ENCODE results near the gene PARP12.

PARP12 gene

DNA sequence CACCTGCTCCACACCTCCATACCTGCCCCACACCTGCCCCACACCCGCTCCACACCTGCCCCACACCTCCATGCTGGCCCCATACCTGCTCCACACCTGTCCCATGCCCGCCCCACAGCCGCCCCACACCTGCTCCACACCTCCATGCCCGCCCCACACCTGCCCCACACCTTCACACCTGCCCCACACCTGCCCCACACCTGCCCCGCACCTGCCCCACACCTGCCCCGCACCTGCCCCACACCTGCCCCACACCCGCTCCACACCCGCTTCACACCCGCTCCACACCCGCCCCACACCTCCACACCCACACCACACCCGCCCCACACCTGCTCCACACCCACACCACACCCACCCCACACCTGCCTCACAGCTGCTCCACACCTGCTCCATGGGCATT is 53.0 kb downstream of the PARP12 start (continued):
- TF ChIP-seq, protein P1, sequence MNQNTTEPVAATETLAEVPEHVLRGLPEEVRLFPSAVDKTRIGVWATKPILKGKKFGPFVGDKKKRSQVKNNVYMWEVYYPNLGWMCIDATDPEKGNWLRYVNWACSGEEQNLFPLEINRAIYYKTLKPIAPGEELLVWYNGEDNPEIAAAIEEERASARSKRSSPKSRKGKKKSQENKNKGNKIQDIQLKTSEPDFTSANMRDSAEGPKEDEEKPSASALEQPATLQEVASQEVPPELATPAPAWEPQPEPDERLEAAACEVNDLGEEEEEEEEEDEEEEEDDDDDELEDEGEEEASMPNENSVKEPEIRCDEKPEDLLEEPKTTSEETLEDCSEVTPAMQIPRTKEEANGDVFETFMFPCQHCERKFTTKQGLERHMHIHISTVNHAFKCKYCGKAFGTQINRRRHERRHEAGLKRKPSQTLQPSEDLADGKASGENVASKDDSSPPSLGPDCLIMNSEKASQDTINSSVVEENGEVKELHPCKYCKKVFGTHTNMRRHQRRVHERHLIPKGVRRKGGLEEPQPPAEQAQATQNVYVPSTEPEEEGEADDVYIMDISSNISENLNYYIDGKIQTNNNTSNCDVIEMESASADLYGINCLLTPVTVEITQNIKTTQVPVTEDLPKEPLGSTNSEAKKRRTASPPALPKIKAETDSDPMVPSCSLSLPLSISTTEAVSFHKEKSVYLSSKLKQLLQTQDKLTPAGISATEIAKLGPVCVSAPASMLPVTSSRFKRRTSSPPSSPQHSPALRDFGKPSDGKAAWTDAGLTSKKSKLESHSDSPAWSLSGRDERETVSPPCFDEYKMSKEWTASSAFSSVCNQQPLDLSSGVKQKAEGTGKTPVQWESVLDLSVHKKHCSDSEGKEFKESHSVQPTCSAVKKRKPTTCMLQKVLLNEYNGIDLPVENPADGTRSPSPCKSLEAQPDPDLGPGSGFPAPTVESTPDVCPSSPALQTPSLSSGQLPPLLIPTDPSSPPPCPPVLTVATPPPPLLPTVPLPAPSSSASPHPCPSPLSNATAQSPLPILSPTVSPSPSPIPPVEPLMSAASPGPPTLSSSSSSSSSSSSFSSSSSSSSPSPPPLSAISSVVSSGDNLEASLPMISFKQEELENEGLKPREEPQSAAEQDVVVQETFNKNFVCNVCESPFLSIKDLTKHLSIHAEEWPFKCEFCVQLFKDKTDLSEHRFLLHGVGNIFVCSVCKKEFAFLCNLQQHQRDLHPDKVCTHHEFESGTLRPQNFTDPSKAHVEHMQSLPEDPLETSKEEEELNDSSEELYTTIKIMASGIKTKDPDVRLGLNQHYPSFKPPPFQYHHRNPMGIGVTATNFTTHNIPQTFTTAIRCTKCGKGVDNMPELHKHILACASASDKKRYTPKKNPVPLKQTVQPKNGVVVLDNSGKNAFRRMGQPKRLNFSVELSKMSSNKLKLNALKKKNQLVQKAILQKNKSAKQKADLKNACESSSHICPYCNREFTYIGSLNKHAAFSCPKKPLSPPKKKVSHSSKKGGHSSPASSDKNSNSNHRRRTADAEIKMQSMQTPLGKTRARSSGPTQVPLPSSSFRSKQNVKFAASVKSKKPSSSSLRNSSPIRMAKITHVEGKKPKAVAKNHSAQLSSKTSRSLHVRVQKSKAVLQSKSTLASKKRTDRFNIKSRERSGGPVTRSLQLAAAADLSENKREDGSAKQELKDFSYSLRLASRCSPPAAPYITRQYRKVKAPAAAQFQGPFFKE (tag by site-specific recombination; IDR thresholded peaks at IDR 0.05; ENCODE audit: borderline replicate concordance): no peak
- TF ChIP-seq ZNF114 (tag by site-specific recombination; IDR thresholded peaks at IDR 0.05) (no peak), WT1 (tag by site-specific recombination; IDR thresholded peaks at IDR 0.05) (no peak), ZEB2 (tag by site-specific recombination; IDR thresholded peaks at IDR 0.05) (peak; percentile 83), ZNF223 (tag by site-specific recombination; IDR thresholded peaks at IDR 0.05) (no peak), TCF7L2 (IDR thresholded peaks at IDR 0.05; ENCODE audit: borderline replicate concordance, low read depth, low read length) (no peak), ZNF175 (tag by site-specific recombination; IDR thresholded peaks at IDR 0.05) (no peak), ZNF529 (tag by site-specific recombination; IDR thresholded peaks at IDR 0.05; ENCODE audit: insufficient replicate concordance) (no peak), ZNF571 (tag by site-specific recombination; IDR thresholded peaks at IDR 0.05) (no peak), ZNF354C (tag by site-specific recombination; IDR thresholded peaks at IDR 0.05; ENCODE audit: borderline replicate concordance, low read depth) (no peak)
- TF ChIP-seq, protein P2, sequence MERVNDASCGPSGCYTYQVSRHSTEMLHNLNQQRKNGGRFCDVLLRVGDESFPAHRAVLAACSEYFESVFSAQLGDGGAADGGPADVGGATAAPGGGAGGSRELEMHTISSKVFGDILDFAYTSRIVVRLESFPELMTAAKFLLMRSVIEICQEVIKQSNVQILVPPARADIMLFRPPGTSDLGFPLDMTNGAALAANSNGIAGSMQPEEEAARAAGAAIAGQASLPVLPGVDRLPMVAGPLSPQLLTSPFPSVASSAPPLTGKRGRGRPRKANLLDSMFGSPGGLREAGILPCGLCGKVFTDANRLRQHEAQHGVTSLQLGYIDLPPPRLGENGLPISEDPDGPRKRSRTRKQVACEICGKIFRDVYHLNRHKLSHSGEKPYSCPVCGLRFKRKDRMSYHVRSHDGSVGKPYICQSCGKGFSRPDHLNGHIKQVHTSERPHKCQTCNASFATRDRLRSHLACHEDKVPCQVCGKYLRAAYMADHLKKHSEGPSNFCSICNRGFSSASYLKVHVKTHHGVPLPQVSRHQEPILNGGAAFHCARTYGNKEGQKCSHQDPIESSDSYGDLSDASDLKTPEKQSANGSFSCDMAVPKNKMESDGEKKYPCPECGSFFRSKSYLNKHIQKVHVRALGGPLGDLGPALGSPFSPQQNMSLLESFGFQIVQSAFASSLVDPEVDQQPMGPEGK (tag by site-specific recombination; IDR thresholded peaks at IDR 0.05): no peak
- TF ChIP-seq, protein P3, sequence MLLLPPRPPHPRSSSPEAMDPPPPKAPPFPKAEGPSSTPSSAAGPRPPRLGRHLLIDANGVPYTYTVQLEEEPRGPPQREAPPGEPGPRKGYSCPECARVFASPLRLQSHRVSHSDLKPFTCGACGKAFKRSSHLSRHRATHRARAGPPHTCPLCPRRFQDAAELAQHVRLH (tag by site-specific recombination; IDR thresholded peaks at IDR 0.05): no peak

DNA sequence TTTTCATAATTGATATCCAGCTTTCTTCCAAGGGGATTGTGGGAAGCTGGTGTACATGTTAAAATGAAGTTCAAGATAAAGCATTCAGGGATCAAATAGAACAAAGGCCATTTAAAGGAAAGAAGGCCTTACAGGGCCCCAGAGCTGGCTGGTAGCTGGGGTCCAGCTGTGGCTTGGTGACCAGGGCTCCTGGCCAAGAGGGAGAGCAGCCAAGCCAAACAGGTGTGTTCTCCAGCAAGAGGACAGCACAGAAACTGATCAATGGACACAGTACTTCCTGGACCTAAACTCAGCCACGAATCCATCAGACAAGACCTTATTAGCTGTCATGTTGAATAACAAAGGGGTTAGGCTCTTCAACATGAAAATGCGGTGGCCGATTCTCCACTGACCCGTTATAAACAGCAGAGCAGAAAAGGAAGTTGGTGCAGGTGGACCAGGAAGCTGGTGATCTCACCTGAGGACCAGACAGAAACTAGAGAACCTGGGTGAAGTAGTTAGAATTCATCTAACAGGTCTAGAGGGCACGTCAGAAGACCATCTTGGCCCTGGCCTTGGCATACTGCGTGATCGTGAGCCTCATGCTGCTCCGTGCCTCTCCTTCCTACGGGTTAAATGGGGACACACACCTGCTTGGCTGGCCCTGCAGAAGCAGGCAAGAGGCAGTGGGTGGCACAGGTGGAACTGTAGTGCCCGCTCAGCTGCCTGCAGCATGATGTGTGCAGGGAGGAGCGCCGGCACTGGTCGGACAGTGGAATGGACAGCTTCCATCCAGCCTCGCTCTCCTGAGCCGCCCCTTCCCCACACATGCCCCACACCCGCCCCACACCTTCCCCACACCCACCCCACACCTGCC is 53.8 kb downstream of the PARP12 start:
- no peaks in the 10 kb centered on the region for H3K9me3 ChIP-seq (ENCODE audit: control insufficient read depth, insufficient read depth, low read depth, low read length)
- ChIA-PET POLR2A (no interaction called here), CTCF (interaction anchor here (0.8 kb wide), 1 partner anchor 9 kb away, joined by 4 read pairs; no protein-coding TSS in a partner anchor)
- no peak for TF ChIP-seq ZNF626 (tag by site-specific recombination; IDR thresholded peaks at IDR 0.05)
- TF ChIP-seq, protein P4, sequence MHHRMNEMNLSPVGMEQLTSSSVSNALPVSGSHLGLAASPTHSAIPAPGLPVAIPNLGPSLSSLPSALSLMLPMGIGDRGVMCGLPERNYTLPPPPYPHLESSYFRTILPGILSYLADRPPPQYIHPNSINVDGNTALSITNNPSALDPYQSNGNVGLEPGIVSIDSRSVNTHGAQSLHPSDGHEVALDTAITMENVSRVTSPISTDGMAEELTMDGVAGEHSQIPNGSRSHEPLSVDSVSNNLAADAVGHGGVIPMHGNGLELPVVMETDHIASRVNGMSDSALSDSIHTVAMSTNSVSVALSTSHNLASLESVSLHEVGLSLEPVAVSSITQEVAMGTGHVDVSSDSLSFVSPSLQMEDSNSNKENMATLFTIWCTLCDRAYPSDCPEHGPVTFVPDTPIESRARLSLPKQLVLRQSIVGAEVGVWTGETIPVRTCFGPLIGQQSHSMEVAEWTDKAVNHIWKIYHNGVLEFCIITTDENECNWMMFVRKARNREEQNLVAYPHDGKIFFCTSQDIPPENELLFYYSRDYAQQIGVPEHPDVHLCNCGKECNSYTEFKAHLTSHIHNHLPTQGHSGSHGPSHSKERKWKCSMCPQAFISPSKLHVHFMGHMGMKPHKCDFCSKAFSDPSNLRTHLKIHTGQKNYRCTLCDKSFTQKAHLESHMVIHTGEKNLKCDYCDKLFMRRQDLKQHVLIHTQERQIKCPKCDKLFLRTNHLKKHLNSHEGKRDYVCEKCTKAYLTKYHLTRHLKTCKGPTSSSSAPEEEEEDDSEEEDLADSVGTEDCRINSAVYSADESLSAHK (tag by site-specific recombination; IDR thresholded peaks at IDR 0.05): no peak
- no peak for TF ChIP-seq ZNF621 (tag by site-specific recombination; IDR thresholded peaks at IDR 0.05)
- TF ChIP-seq, protein P5, sequence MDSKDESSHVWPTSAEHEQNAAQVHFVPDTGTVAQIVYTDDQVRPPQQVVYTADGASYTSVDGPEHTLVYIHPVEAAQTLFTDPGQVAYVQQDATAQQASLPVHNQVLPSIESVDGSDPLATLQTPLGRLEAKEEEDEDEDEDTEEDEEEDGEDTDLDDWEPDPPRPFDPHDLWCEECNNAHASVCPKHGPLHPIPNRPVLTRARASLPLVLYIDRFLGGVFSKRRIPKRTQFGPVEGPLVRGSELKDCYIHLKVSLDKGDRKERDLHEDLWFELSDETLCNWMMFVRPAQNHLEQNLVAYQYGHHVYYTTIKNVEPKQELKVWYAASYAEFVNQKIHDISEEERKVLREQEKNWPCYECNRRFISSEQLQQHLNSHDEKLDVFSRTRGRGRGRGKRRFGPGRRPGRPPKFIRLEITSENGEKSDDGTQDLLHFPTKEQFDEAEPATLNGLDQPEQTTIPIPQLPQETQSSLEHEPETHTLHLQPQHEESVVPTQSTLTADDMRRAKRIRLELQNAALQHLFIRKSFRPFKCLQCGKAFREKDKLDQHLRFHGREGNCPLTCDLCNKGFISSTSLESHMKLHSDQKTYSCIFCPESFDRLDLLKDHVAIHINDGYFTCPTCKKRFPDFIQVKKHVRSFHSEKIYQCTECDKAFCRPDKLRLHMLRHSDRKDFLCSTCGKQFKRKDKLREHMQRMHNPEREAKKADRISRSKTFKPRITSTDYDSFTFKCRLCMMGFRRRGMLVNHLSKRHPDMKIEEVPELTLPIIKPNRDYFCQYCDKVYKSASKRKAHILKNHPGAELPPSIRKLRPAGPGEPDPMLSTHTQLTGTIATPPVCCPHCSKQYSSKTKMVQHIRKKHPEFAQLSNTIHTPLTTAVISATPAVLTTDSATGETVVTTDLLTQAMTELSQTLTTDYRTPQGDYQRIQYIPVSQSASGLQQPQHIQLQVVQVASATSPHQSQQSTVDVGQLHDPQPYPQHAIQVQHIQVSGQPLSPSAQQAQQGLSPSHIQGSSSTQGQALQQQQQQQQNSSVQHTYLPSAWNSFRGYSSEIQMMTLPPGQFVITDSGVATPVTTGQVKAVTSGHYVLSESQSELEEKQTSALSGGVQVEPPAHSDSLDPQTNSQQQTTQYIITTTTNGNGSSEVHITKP (tag by site-specific recombination; IDR thresholded peaks at IDR 0.05): no peak
- TF ChIP-seq ZSCAN23 (tag by site-specific recombination; IDR thresholded peaks at IDR 0.05): no peak
- TF ChIP-seq, protein P6, sequence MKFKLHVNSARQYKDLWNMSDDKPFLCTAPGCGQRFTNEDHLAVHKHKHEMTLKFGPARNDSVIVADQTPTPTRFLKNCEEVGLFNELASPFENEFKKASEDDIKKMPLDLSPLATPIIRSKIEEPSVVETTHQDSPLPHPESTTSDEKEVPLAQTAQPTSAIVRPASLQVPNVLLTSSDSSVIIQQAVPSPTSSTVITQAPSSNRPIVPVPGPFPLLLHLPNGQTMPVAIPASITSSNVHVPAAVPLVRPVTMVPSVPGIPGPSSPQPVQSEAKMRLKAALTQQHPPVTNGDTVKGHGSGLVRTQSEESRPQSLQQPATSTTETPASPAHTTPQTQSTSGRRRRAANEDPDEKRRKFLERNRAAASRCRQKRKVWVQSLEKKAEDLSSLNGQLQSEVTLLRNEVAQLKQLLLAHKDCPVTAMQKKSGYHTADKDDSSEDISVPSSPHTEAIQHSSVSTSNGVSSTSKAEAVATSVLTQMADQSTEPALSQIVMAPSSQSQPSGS (tag by site-specific recombination; IDR thresholded peaks at IDR 0.05; ENCODE audit: low read depth): no peak
- no peak for TF ChIP-seq ZNF510 (tag by site-specific recombination; IDR thresholded peaks at IDR 0.05; ENCODE audit: insufficient replicate concordance)

More for the DNA sequence above, 53.8 kb downstream of the PARP12 start:
- Histone ChIP-seq H3K4me1 (ENCODE audit: control insufficient read depth, insufficient read depth, low read length) (no peaks in the 10 kb centered on the region), H3K4me3 (ENCODE audit: low read depth, low read length) (no peak overlapping the region), H3K36me3 (ENCODE audit: control insufficient read depth in 2 of 2, insufficient read depth in 1 of 2, low read length in 2 of 2) (no peaks in the 10 kb centered on the region), H3K27ac (ENCODE audit: extremely low read depth, low read depth, low read length) (no peak overlapping the region)

Measured in HEK293 (cell line).